NCI-H187 (cell line): Measurements from ENCODE around the gene CDH3.

Source experiments
- DNase-seq, 2 experiments: peaks; one replicate each; lab custom pipeline; 2025; lab: John Stamatoyannopoulos, UW

The CDH3 gene

DNA sequence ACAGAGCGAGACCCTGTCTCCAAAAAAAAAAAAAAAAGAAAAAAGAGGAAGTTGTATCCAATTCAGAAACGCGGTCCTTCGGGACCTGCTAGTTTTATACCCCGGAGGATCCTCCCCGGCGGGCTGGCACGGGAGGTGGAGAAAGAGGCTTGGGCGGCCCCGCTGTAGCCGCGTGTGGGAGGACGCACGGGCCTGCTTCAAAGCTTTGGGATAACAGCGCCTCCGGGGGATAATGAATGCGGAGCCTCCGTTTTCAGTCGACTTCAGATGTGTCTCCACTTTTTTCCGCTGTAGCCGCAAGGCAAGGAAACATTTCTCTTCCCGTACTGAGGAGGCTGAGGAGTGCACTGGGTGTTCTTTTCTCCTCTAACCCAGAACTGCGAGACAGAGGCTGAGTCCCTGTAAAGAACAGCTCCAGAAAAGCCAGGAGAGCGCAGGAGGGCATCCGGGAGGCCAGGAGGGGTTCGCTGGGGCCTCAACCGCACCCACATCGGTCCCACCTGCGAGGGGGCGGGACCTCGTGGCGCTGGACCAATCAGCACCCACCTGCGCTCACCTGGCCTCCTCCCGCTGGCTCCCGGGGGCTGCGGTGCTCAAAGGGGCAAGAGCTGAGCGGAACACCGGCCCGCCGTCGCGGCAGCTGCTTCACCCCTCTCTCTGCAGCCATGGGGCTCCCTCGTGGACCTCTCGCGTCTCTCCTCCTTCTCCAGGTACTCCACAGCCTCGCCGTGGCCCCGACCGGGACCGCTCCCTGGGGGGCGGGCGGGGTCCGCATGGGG is at the start of gene CDH3:
Gene CDH3, plus strand, starts transcription at position 596 of the 779 bp plus-strand sequence. Its CDS starts 70 bp downstream, at position 666.
- DNase-seq, result peak in 1 of 2 experiments; percentile 6

DNA sequence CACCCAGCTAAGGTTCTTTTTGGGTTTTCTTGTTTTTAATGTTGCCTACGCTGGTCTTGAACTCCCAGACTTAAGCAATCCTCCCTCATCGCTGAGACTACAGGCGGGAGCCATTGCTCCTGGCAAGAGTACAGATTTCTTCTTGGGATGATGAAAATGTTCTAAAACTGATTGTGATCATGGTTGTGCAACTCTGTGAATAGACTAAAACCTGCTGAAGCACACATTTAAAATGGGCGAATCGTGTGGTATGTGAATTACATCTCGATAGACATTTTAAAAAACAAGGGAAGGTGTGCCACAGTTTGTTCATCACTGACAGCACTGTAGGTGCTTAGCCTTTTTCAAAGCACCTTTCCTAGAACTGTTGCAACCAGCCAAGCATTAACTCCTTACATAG is 48.8 kb upstream of the CDH3 start:
- DNase-seq, result no peak

DNA sequence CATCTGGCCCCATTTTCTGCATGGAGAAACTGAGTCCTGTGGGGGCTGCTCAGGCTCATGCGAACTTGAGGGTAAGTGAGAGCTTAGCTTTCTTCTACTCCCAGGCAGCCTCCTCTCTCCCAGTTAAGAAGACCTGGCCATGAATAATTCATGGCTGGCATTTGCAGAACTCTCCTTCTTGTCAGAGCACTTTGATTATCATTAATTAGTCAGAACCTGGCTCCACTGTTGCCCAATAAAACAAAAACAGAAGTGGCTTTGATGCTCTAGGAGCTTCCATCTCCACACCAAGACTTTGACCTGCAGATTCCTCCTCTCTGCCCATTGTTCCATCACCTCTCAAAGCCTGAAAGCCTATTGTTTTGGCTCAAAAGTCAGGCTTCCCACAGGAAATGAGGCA is 45.5 kb upstream of the CDH3 start:
- DNase-seq, result no peak

DNA sequence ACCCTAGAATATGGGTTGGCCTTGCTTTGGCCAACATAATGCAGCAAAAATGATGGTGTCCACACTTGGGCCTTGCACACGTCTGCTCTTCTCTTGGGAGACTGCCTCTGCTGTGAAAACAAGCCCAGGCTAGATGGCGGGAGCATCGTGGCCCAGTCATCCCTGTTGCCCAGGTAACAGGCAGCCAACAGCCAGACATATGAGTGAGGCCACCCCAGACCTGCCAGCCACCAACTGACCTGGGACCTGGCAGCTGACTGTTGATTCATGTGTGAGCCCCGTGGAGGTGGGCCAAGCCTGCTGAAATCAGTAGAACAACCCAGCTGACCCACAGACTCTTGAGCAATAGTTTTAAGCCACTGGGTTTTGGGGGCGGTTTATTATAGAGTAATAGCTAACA is 39.4 kb upstream of the CDH3 start:
- no peak for DNase-seq

DNA sequence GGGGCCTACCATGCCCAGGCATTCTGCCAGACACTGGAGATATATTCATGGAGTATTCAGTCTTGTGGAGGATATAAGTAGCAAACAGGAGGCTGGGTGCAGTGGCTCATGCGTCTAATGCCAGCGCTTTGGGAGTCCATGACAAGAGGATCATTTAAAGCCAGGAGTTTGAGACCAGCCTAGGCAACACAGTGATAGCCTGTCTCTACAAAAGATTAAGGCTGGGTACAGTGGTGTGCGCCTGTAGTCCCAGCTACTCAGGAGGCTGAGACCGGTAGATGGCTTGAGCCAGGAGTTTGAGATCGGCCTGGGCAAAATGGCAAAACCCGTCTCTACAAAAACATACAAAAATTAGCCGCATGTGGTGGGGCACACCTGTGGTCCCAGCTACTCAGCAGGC is 37.7 kb upstream of the CDH3 start:
- DNase-seq, result no peak

DNA sequence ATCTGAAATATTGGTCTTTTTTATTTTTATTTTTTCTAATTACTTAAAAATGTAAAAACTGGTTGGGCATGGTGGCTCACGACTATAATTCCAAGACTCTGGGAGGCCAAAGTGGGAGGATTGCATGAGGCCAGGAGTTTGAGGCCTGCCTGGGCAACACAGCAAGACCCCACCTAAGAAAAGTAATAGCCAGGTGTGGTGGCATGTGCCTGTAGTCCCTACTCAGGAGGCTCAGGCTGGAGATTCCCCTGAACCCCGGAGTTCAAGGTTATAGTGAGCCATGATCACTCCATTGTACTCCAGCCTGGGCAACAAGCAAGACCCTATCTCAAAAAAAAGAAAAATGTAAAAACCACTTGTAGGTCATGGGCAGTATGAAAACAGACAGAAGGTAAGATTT is 36.8 kb upstream of the CDH3 start:
- no peak for DNase-seq

DNA sequence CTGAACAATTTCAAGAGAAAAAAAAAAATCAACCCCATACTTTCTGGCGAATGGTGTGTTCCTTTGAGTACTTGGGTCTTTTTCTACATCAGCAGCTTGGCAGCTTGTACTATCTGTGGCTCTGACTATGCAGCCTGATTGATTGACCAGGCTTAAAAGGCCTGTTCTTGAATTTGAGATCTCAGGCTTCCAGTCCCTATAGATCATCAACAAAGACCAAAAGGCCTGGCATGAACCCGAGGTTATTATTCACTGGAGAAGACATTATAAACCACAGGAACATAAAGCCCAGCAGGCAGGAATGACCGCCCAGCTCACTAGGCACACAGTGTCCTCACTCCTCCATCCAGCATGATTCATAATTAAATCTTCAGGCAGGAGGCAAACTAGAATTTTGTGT is 32.1 kb upstream of the CDH3 start:
- DNase-seq, result no peak

DNA sequence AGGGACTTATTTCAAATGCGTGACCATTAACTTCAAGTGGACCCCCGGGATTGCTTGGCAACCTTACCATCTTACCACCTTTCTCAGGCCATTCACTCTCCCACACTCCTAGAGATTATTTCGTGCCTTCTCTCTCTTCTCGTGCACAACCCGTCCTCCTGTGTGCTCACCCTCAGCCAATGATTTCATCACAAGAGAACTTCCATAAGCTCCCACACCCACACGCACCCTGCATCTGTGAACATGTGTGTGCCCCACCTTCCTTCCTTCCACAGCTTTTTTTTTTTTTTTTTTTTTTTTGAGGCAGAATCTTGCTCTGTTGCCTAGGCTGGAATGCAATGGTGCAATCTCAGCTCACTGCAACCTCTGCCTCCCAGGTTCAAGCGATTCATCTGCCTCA is 27.4 kb upstream of the CDH3 start:
- no peak for DNase-seq

DNA sequence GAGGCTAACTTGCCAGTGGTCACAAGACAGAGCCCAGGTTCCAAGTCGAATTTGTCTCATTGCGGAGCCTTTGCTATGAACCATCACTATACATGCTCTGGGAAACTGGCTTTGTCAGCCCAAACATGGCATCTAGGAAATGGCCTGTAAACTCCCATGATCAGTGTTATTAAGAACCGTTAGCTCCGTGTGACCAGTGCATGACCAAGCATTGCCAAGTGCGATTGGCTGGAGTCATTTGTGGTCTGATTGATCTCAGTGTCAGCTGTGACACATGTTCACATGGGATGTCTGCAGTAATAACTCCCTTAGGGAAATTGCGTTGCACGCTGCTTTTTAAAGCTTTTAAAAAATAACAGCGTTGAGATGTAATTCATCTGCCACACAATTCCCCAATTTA is 18.6 kb upstream of the CDH3 start:
- DNase-seq, result no peak

DNA sequence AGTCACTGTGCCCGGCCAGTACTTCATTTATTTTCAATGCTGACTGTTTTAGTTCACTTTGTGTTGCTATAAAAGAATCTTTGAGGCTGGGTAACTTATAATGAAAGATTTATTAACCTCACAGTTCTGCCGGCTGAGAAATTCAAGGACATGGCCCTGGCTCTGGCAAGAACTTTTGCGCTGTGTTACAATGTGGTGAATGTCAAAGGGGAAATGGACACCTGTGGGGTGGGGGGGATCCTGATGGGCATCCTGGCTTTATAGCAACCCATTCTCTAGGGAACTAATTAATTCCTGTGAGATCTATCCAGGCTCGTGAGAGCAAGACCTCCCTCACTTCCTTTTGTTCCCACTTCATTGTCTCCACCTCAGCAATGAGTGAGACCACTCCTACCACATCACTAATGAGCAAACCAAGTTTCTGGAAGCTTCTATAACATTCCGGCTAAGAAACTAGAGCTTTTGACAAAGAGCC is 17.1 kb upstream of the CDH3 start:
- DNase-seq, result no peak

DNA sequence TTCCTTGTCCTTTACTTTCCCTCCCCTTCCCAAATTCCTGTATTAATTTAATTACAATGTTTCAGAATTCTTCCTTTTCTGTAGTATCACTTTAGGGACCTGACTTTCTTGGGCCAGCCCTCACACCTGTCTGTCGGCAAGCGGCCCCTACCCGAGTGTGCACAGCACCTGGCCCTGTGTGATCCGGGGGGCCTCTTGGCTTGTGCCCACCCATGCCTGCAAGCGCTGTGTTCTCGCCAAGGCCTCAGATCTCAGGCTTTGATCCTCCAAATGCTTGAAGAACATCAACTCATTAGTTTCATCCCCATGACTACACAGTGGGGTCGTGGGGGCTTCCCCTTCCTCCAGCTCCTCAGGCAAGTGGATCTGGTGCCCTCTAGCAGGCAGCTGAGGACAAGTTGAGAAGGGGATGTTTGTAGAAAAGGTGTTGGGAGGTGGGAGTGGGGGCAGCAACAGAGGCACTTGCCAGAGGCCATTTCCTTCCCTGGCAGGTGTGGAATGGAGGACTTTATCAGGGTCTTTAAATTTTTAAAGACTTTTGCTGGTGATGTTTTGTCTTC is 15.7 kb upstream of the CDH3 start:
- DNase-seq, result no peak

DNA sequence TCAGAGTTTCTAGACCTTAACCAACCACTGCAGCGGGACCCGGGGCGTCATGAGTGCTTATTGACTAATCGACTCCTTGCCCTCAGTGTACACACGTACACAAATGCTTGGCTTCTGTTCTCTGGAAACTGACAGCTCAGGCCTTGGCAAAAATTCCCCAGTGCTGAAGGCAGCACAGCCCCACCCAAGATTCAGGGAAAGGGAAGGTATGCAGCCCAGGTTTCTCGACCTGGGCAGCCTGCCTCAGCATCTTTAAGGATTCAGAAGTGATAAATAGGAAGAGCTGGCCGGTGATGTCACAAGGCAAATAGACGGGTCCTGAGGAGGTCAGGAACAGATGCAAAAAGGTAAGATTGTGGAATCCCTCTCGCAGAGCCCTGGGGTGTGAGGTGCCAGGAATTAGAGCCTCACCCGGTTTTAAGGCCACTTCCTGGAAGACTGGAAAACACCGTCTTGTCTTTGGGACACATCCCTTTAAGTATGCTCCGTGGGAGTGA is 9.0 kb upstream of the CDH3 start:
- no peak for DNase-seq

DNA sequence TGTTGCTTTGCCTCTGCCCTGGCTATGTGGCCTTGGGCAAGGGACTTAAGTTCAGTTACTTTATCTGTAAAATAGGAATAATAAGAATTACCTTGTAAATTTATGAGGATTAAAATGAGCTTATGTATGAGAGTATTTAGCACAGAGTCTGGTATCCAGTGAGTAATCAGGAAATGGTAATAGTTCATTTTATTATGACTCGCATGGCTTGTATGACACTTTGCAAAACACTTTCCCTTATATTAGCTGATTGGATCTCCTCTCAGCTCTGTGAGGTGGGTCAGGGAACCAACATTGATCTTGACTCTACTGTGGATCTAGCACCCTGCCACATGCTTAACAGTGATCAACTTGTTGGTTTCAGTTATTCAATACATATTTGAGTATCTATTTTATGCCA is 8.3 kb upstream of the CDH3 start:
- no peak for DNase-seq

DNA sequence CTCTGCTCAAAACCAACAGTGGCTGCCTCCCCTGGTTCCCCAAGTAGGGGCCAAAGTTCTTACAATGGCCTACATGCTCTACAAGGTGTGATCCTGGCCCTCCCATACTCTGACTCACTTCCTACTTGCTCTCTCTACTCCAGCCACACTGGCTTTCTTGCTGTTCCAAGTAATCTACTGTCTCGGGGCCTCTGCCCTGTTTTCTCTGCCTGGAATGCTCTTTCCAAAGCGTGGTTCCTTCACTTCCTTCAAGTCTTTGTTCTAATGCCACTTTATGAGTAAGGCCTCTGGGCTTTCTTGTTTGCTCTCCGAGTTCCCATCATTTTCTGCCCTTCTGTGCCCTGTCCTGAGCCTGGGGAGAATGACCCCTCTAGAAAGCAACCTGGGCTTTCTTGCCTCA is 4.1 kb upstream of the CDH3 start:
- no peak for DNase-seq

DNA sequence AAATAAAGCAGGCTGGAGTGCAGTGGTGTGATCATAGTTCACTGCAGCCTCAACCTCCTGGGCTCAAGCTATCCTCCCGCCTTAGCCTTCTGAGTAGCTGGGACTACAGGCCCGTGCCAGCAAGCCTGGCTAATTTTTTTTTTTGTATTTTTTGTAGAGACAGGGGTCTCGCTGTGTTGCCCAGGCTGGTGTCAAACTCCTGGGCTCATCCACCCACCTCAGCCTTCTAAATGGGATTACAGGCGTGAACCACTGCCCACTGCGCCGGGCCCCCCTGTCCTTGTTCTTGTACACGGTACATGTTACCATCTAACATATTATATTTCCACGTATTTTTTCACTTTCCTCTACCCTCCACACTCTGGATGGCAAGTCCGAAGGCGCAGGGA is 3.1 kb upstream of the CDH3 start:
- no peak for DNase-seq

DNA sequence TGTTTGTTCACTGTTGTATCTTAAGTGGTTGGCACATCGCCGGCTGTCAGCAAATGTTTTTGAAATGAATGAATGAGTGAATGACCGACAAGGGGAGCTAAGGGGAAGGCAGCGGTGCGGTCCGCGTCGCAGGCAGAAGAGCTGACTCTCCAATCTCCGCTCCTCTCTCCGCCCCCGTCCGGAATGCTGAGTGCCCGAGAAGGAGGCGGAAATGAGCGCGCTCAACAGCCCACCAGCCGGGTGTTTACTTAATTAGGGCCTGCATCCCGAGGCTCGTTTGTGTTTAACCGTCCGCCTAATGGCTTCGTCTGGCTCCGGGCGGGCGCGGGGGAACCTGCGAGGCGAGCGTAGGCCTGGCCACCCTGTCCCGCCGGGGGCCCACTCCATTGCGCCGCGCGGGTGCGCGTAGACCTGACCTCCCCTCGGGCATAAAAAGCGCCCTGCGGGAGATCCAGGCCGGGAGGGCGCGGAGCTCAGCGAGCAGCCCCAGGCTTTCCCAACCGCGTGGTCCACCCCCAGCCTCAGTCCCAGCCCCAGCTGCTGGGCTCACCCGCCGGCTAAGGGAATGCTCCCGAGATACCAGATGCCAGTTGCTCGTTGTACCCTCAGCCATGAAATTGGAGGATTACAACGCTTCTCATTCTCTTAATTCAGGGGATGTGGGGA is 2.5 kb upstream of the CDH3 start:
- DNase-seq, result no peak

DNA sequence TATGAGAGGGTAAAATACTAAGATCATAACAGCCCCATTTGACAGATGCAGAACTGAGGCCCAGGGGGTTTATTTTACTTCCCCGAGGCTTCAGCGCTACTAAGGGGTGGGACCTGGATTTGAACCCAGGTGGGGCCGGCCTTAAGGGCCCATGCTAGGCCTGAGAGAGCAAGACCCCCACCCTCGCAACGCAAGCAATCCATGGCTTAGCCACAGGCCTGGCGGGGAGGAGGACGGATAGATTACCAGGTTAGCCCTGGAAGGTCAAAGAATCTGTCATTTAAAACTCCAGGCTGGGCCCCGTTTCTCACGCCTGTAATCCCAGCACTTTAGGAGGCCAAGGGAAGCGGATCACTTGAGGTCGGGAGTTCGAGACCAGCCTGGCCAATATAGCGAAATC is 1.9 kb upstream of the CDH3 start:
- DNase-seq, result no peak

DNA sequence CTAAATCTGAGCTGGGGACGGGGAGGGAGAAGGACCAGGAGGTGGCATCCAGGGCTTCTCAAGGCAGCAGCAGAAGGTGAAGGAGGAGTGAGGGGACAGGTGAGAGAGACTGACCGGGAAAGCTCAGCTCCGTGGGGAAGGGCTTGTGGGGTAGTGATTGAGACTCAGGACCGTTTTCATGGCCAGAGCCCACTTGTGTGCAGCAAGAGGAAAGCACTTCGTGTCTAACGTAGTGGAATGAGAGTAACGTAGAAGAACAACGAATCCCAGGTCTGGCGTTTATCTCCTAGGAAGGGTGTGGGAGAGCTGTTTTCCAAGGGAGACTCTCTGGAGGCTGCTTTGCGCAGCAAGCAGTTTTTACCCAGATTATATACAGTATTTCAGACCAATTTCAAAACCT is 1.3 kb upstream of the CDH3 start:
- DNase-seq, result no peak

DNA sequence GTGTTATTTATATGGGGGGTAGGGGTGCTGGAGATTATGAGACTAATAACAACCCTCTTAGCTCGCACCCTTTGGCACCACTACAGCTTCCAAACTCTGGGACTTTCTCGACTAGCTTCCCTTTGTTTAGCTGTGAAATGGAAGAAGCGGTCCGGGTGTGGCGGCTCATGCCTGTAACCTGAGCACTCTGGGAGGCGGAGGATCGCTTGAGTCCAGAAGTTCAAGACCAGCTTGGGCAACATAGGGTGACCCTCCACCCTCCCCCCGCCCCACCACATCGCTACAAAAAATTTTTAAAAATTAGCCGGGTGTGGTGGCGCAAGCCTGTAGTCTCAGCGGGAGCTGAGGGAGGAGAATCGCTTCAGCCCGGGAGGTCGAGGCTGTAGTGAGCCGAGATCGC is 814 bp upstream of the CDH3 start:
- DNase-seq, result no peak

DNA sequence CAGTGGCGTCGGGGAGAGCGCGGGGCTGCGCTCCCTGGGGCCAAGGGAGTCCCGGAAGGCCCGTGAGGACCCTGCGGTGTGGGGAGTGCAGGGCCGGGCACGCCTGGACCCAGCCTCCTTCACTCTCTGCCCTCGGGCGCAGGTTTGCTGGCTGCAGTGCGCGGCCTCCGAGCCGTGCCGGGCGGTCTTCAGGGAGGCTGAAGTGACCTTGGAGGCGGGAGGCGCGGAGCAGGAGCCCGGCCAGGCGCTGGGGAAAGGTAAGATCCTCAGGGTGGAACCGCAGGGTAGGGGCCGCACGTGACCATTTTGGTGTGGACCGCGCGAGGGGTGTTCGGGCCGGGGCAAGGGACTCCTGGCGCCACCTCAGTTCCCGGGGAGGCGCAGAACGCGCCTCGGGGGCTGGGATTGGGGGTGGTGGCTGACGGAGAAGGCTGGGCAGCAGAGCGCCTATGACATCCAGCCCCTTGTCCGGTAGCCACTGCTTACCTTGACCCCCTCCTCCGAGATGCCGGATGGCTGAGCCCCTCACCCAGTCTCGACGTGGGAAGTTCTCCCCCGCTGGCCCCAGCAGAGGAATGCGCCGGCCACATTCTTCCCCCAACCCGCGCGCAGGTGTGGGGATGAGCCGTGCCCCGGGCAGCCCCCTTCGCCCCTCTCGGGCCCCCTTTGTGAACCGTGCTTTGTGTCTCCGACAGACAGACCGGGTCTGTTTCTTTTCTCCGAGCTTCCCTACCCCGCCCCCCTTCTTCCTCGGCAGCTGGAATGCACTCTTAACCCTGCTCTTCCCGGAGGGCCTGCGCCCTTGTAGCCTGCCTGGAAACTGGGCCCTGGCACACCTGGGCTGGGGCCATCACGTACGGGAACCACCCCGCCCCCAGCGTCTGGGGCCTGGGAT is 631 bp downstream of the CDH3 start:
- no peak for DNase-seq

DNA sequence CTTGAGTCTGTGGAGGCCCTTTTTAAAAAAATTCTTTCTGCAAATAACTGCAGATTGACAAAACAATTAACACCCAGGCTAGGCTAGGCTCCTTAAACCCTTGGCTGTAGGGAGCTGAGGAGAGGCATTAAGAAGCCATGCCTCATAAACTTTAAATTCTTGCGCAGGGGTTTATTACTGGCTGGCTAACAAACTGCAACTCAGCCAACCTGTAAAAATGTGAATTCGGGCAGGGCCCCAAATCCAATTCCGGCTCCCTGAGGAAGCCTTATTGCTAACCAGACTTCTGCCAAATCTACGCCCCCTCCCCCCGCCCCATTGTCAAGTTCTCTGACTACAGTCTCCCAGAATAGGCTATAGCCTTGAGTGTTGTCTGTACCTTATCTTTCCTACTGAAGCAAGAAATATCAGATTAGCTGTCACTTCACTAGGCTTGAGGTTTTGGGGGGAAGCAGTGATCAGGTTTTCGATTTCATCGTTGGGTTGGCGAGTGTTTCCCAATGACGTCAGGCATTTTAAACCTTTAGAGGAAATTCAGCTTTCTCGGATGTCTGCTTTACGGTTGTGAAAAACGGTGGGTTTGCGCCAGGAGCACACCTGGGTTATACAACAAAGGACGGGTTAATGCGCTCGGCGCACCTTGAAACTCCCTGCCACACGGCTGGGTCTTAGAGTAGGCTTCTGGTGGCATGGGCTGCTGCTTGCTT is 2.0 kb downstream of the CDH3 start:
- DNase-seq, result no peak

DNA sequence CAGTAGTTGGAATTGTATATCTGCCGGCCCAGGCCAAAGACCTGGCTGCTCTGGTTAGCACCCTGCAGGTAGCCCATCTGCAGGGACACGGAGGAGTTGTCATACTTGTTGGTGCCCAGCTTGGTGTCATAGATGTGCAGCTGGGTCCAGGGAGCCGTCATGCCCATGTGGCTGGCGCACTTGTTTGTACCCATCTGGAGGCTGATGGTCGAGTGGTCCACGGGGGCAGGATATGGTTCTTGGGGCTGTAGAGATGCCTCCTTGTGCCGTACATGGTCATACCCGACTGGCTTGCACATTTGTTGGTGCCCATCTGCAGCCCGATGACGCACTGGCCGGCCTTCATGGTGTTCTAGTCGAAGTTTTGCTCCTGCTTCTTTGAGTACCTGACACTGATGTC is 6.0 kb downstream of the CDH3 start:
- DNase-seq, result no peak
